Measurements from ENCODE around the gene B3GAT1. TPM values are rescaled to one million over a fixed set of nuclear protein-coding genes. Genes with fewer than 3 reads are reported as not detected.

The B3GAT1 gene
- total and polyA plus RNA-seq, 2 donors (not counting 1 experiment from before 2014, with no cell fraction given) = 0.06 TPM; not detected in 1

- no peak overlapping the region for H2AFZ ChIP-seq (ENCODE audit: insufficient read depth, low read depth, low read length, poor library complexity, severe bottlenecking)
- Mint-ChIP-seq H3K9me3 (ENCODE audit: insufficient read depth) (no peaks in the 10 kb centered on the region), H3K4me1 (peaks cover 4% of the 10 kb centered on the region), H3K27me3 (peaks cover 3% of the 10 kb centered on the region), H3K27ac (no peak overlapping the region), H3K4me3 (no peak overlapping the region)
- ATAC-seq (ENCODE audit: low read depth) = no peak
- no peaks in the 10 kb centered on the region for H3K79me2 ChIP-seq (ENCODE audit: control insufficient read depth, insufficient read depth, low read length)
- no peak overlapping the region for H3K9ac ChIP-seq (ENCODE audit: low read length)
- H4K20me1 ChIP-seq (ENCODE audit: control insufficient read depth, insufficient read depth, low read length, poor library complexity, severe bottlenecking) = no peaks in the 10 kb centered on the region
- intact Hi-C loops (cut with micrococcal nuclease) = no loop called here
- WGBS (ENCODE audit: insufficient coverage) = 95% methylated on average over 9 of the region's 10 CpGs
- CTCF ChIA-PET = no interaction called here
- H3K4me2 ChIP-seq (replicated peaks; ENCODE audit: low read depth, low read length, poor library complexity, severe bottlenecking) = no peak overlapping the region
- POLR2A ChIA-PET = no interaction called here
- no peaks in the 10 kb centered on the region for H3K4me1 ChIP-seq (ENCODE audit: control insufficient read depth in 2 of 2, insufficient read depth in 2 of 2, low read length in 2 of 2)
- H3K27ac ChIP-seq (ENCODE audit: low read length in 2 of 2) = no peak overlapping the region
- DNase-seq = no peak
- H3K9me3 ChIP-seq (ENCODE audit: control extremely low read depth in 1 of 3, control insufficient read depth in 2 of 3, insufficient read depth in 1 of 3, low read length in 2 of 3) = peaks cover 0 to 3% (median 0%) of the 10 kb centered on the region in 3 donors
- no peaks in the 10 kb centered on the region for H3K36me3 ChIP-seq (replicated peaks in 1 of 2; ENCODE audit: control extremely low read depth in 1 of 2, control insufficient read depth in 1 of 2, extremely low read depth in 1 of 2, insufficient read depth in 2 of 2, low read length in 1 of 2)
- no peaks in the 10 kb centered on the region for H3K27me3 ChIP-seq (replicated peaks in 1 of 4; ENCODE audit: control extremely low read depth in 1 of 4, control insufficient read depth in 3 of 4, insufficient read depth in 4 of 4, low read length in 3 of 4)
- TF ChIP-seq, protein P1, sequence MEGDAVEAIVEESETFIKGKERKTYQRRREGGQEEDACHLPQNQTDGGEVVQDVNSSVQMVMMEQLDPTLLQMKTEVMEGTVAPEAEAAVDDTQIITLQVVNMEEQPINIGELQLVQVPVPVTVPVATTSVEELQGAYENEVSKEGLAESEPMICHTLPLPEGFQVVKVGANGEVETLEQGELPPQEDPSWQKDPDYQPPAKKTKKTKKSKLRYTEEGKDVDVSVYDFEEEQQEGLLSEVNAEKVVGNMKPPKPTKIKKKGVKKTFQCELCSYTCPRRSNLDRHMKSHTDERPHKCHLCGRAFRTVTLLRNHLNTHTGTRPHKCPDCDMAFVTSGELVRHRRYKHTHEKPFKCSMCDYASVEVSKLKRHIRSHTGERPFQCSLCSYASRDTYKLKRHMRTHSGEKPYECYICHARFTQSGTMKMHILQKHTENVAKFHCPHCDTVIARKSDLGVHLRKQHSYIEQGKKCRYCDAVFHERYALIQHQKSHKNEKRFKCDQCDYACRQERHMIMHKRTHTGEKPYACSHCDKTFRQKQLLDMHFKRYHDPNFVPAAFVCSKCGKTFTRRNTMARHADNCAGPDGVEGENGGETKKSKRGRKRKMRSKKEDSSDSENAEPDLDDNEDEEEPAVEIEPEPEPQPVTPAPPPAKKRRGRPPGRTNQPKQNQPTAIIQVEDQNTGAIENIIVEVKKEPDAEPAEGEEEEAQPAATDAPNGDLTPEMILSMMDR (IDR thresholded peaks at IDR 0.05) = no peak
- no peak for TF ChIP-seq EZH2 (IDR thresholded peaks at IDR 0.05; ENCODE audit: borderline replicate concordance, insufficient read depth, low read depth, low read length, poor library complexity, severe bottlenecking)
- no peak overlapping the region for H3K4me3 ChIP-seq (ENCODE audit: control extremely low read depth in 1 of 5, extremely low read depth in 1 of 5, insufficient read depth in 1 of 5, low read depth in 2 of 5, low read length in 4 of 5)
Observed at GRCh38 chr11:134347441-134347840, 64.6 kb downstream of the B3GAT1 start.

DNA sequence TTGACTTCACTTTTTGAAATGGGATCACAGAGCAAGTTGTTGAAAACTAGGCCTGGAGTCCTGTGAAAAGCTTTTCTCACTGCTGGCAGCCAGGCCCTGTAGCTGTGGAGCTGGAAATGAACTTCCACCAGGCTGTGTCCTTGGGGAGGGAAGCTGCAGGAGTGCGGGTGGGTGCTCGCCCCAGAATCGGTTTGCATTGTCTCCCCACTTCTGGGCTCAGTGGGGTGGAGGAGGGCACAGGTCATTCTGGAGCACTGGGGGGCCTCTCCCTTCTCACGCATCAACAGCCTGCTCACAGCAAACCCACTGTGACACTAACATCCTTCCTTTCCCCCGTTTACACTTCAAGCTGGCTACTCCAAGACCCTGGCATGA lies 65.1 kb downstream of the B3GAT1 start:
- Histone ChIP-seq H3K27me3 (replicated peaks in 1 of 4; ENCODE audit: control extremely low read depth in 1 of 4, control insufficient read depth in 3 of 4, insufficient read depth in 4 of 4, low read length in 3 of 4) (no peaks in the 10 kb centered on the region), H3K9ac (ENCODE audit: low read length) (no peak overlapping the region), H3K4me3 (ENCODE audit: control extremely low read depth in 1 of 5, extremely low read depth in 1 of 5, insufficient read depth in 1 of 5, low read depth in 2 of 5, low read length in 4 of 5) (no peak overlapping the region), H3K4me1 (ENCODE audit: control insufficient read depth in 2 of 2, insufficient read depth in 2 of 2, low read length in 2 of 2) (no peaks in the 10 kb centered on the region), H3K36me3 (replicated peaks in 1 of 2; ENCODE audit: control extremely low read depth in 1 of 2, control insufficient read depth in 1 of 2, extremely low read depth in 1 of 2, insufficient read depth in 2 of 2, low read length in 1 of 2) (no peaks in the 10 kb centered on the region), H2AFZ (ENCODE audit: insufficient read depth, low read depth, low read length, poor library complexity, severe bottlenecking) (no peak overlapping the region), H3K4me2 (replicated peaks; ENCODE audit: low read depth, low read length, poor library complexity, severe bottlenecking) (no peak overlapping the region), H3K9me3 (ENCODE audit: control extremely low read depth in 1 of 3, control insufficient read depth in 2 of 3, insufficient read depth in 1 of 3, low read length in 2 of 3) (peaks cover 0 to 3% (median 0%) of the 10 kb centered on the region in 3 donors), H3K27ac (ENCODE audit: low read length in 2 of 2) (no peak overlapping the region), H4K20me1 (ENCODE audit: control insufficient read depth, insufficient read depth, low read length, poor library complexity, severe bottlenecking) (no peaks in the 10 kb centered on the region), H3K79me2 (ENCODE audit: control insufficient read depth, insufficient read depth, low read length) (no peaks in the 10 kb centered on the region)
- intact Hi-C loops (cut with micrococcal nuclease) = no loop called here
- Mint-ChIP-seq H3K4me3 (no peak overlapping the region), H3K4me1 (peaks cover 4% of the 10 kb centered on the region), H3K27me3 (peaks cover 3% of the 10 kb centered on the region), H3K9me3 (ENCODE audit: insufficient read depth) (no peaks in the 10 kb centered on the region), H3K27ac (no peak overlapping the region)
- POLR2A ChIA-PET = no interaction called here
- ATAC-seq (ENCODE audit: low read depth) (no peak), DNase-seq (no peak)
- WGBS (ENCODE audit: insufficient coverage) = 65% methylated on average over 4 of the region's 5 CpGs
- TF ChIP-seq, protein P1 (IDR thresholded peaks at IDR 0.05) = no peak
- TF ChIP-seq EZH2 (IDR thresholded peaks at IDR 0.05; ENCODE audit: borderline replicate concordance, insufficient read depth, low read depth, low read length, poor library complexity, severe bottlenecking) = no peak
- CTCF ChIA-PET = no interaction called here

All from B cell (primary cell).